Breast epithelium (tissue), 4 donors: ENCODE data around the gene WFIKKN2. TPM values are rescaled to one million over a fixed set of nuclear protein-coding genes. Genes with fewer than 3 reads are reported as not detected.
"Not testable (repeated sequence)": the region's sequence is repeated elsewhere in the genome, so short reads cannot be mapped to it uniquely, and the experiment has no call there.

ENCODE experiments used
- DNase-seq, 2 donors: peaks; one replicate each; pipeline ENCODE4 v3.0.0-alpha.2; 2019; ENCODE audit warnings: low spot score in 2 of 2
- H3K27ac ChIP-seq, 2 donors: fragments of 200-600 bp; sonication (generic) in 1 of 2; one replicate each; pipeline ENCODE4 v1.5.1; 2016 to 2019; ENCODE audit warnings: mild to moderate bottlenecking in 1 of 2
- H3K27me3 ChIP-seq, 2 donors: fragments of 200-600 bp; sonication (generic) in 1 of 2; one replicate each; pipeline versions ENCODE4 v1.5.1 to v1.6.0; 2017 to 2019; ENCODE audit warnings: control low read depth in 1 of 2, mild to moderate bottlenecking in 1 of 2
- H3K36me3 ChIP-seq: fragments of 200-600 bp; one replicate; pipeline ENCODE4 v1.5.1; 2019
- H3K4me1 ChIP-seq, 2 donors: fragments of 200-600 bp; sonication (generic); one replicate each; pipeline ENCODE4 v1.5.1; 2016 to 2019; ENCODE audit warnings: control low read depth in 1 of 2
- H3K4me3 ChIP-seq, 3 donors: fragments of 200-600 bp; sonication (generic); 1 replicate in 2 of 3; 2 replicates in 1 of 3; pipeline ENCODE4 v1.5.1; 2016 to 2019; ENCODE audit warnings: mild to moderate bottlenecking in 3 of 3, moderate library complexity in 2 of 3
- H3K9me3 ChIP-seq, 2 donors: fragments of 200-600 bp; sonication (generic) in 1 of 2; one replicate each; pipeline ENCODE4 v1.5.1; 2016 to 2019; ENCODE audit warnings: control low read depth in 1 of 2
- CTCF ChIP-seq, 3 donors: fragments of 450-650 bp; IDR thresholded peaks; one replicate each; pipeline ENCODE4 v1.5.1; 2016 to 2017; ENCODE audit warnings: antibody characterized with exemption in 3 of 3, mild to moderate bottlenecking in 3 of 3, moderate library complexity in 3 of 3
- POLR2A ChIP-seq: fragments of 450-650 bp; IDR thresholded peaks from one replicate; pipeline ENCODE4 v1.6.1; 2016; ENCODE audit warnings: antibody characterized with exemption, mild to moderate bottlenecking, moderate library complexity
- POLR2AphosphoS5 ChIP-seq, 3 donors: sonication (generic); formaldehyde crosslinking; IDR thresholded peaks; one replicate each; pipeline ENCODE4 v1.6.1; 2017; ENCODE audit warnings: antibody characterized with exemption in 3 of 3
- intact Hi-C: fragments of 100-400 bp; cut with DNase I; formaldehyde crosslinking; loops from one replicate; pipeline ENCODE4 v1.15.1; 2023; ENCODE audit warnings: low total_unique reads
- total RNA-seq, 3 donors: library from RNA; depleted of rRNA; stranded (reverse); fragments of >200 nt; gene quantifications; one replicate each; pipeline ENCODE4 v1.1.0, GENCODE V29; 2016

WFIKKN2 gene
- total RNA-seq, 3 donors from 2014 or later, result not detected

- no peaks in the 10 kb centered on the region for H3K4me1 ChIP-seq
- no peak overlapping the region for H3K4me3 ChIP-seq
- H3K36me3 ChIP-seq, result no peaks in the 10 kb centered on the region
- no peaks in the 10 kb centered on the region for H3K9me3 ChIP-seq
- no peak for DNase-seq
- intact Hi-C loops, result no loop called here
- TF ChIP-seq POLR2AphosphoS5 (IDR thresholded peaks at IDR 0.05), result no peak
- TF ChIP-seq POLR2A, result no peak
- TF ChIP-seq CTCF (IDR thresholded peaks at IDR 0.05), result no peak
- no peaks in the 10 kb centered on the region for H3K27me3 ChIP-seq
- no peak overlapping the region for H3K27ac ChIP-seq
These were observed 39.7 kb downstream of the WFIKKN2 start for GRCh38 chr17:50875074-50875473.

GRCh38 chr17:50877042-50877441 lies 41.7 kb downstream of the WFIKKN2 start:
- DNase-seq, H3K27me3 ChIP-seq, H3K9me3 ChIP-seq, H3K36me3 ChIP-seq, H3K27ac ChIP-seq, H3K4me1 ChIP-seq, intact Hi-C loops, H3K4me3 ChIP-seq: not testable (repeated sequence)

- DNase-seq, result no peak
- intact Hi-C loops, result no loop called here
- no peak overlapping the region for H3K27ac ChIP-seq
- TF ChIP-seq CTCF (IDR thresholded peaks at IDR 0.05) (no peak), POLR2AphosphoS5 (IDR thresholded peaks at IDR 0.05) (no peak), POLR2A (no peak)
- no peaks in the 10 kb centered on the region for H3K4me1 ChIP-seq
- H3K27me3 ChIP-seq, result no peaks in the 10 kb centered on the region
- H3K36me3 ChIP-seq, result no peaks in the 10 kb centered on the region
- no peak overlapping the region for H3K4me3 ChIP-seq
- H3K9me3 ChIP-seq, result no peaks in the 10 kb centered on the region
These were observed 42.5 kb downstream of the WFIKKN2 start for GRCh38 chr17:50877838-50878237.

GRCh38 chr17:50879086-50879485 lies 43.7 kb downstream of the WFIKKN2 start:
- H3K36me3 ChIP-seq, result no peaks in the 10 kb centered on the region
- H3K4me3 ChIP-seq, result no peak overlapping the region
- intact Hi-C loops, result no loop called here
- peaks cover 0 to 4% of the 10 kb centered on the region in 2 donors for H3K4me1 ChIP-seq
- no peaks in the 10 kb centered on the region for H3K9me3 ChIP-seq
- TF ChIP-seq POLR2A (no peak), CTCF (IDR thresholded peaks at IDR 0.05) (no peak), POLR2AphosphoS5 (IDR thresholded peaks at IDR 0.05) (no peak)
- no peak overlapping the region for H3K27ac ChIP-seq
- H3K27me3 ChIP-seq, result no peaks in the 10 kb centered on the region
- no peak for DNase-seq

GRCh38 chr17:50881182-50881581 lies 45.8 kb downstream of the WFIKKN2 start:
- Histone ChIP-seq H3K27me3 (no peaks in the 10 kb centered on the region), H3K4me1 (peaks cover 0 to 6% of the 10 kb centered on the region in 2 donors), H3K9me3 (no peaks in the 10 kb centered on the region), H3K4me3 (no peak overlapping the region), H3K36me3 (no peaks in the 10 kb centered on the region), H3K27ac (no peak overlapping the region)
- no peak for DNase-seq
- TF ChIP-seq CTCF (IDR thresholded peaks at IDR 0.05), result no peak
- TF ChIP-seq POLR2AphosphoS5 (IDR thresholded peaks at IDR 0.05), result no peak
- TF ChIP-seq POLR2A, result no peak
- intact Hi-C loops, result no loop called here

GRCh38 chr17:50882851-50883250 lies 47.5 kb downstream of the WFIKKN2 start:
- Histone ChIP-seq H3K4me3 (no peak overlapping the region), H3K27me3 (no peaks in the 10 kb centered on the region), H3K9me3 (no peaks in the 10 kb centered on the region), H3K36me3 (no peaks in the 10 kb centered on the region), H3K4me1 (peaks cover 0 to 6% of the 10 kb centered on the region in 2 donors), H3K27ac (no peak overlapping the region)
- no peak for DNase-seq
- intact Hi-C loops, result no loop called here
- no peak for TF ChIP-seq POLR2AphosphoS5 (IDR thresholded peaks at IDR 0.05)
- TF ChIP-seq POLR2A, result no peak
- no peak for TF ChIP-seq CTCF (IDR thresholded peaks at IDR 0.05)
